HL-60/S4 (cell line): ENCODE results near the gene SPCS2.

Experiments used
- in situ Hi-C: fragments of 300-500 bp; cut with MboI; formaldehyde crosslinking; loops from 2 replicates; pipeline ENCODE4 v1.14.3; 2022; ENCODE audit warnings: low sequenced_read_pairs

SPCS2 gene

GRCh38 chr11:74948898-74949752, at the start of gene SPCS2, which contains the start of gene XRRA1:
SPCS2 (plus strand) TSS chr11:74949266; CDS start chr11:74949286, 20 bp downstream.
XRRA1 (minus strand) TSS chr11:74949091; CDS start chr11:74940878, 8,213 bp downstream.
- in situ Hi-C loops: no loop called here

GRCh38 chr11:74902342-74902741, 46.7 kb upstream of the SPCS2 start:
- in situ Hi-C loops: no loop called here

DNA sequence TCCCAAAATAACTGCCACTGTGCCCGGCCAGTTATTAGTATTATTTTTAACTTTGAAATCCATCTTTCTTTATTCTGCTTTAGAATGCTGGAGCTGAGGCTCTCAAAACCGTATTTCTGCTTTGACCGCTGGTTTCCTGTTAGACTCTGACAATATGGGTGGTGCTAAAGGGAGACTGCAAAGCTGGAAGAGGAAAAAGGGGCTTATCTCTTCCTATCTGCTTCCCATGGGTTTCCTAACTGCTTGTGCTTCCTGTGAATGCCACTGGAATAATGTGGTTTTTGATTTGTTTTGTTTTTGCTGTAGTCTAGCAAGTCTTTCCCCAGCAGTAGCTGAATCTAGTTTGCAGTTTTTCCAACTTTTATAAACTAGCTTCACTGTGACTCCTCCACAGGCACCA, 43.7 kb upstream of the SPCS2 start:
- in situ Hi-C loops: no loop called here

GRCh38 chr11:74909385-74909784, 39.7 kb upstream of the SPCS2 start:
- in situ Hi-C loops: no loop called here

DNA sequence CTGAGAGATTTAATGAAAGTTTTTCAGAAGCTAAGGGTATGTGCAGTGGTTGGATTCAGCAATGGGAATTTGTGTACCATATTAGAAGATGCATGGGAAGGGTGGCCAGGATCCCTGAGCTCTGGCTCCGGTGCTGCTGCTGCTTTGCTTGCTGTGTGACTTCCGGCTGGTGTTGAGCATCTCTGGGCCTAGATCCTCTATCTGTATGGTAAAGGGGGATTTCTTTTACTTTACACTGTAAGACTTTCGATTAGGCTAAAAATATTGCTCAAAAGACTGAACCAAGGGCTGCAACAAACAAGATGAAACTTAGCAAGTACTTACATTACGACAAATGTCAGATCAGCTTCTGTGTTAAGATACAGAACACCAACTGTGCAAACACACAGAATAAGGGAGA, 39.3 kb upstream of the SPCS2 start:
- in situ Hi-C loops: no loop called here

DNA sequence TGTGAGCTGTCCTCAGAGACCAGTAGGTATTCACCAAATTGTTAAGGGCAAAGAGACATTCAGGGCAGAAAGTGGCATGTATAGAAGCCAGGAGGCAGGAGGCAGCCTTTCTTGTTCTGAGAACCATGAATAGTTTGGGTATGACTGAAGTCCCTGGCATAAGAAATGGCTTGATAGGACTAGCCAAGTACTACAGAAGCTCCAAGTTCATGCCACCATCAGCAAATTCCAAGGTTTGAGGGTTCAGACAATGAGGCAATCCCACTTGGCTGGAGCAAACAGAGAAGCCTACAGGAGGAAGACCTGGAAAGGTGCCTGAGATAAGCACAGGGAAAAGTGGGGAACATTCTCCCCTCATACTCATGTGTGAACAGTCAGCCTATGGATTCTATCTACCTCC, 25.9 kb upstream of the SPCS2 start:
- in situ Hi-C loops: loop anchor here (10.0 kb wide), 1 partner anchor 322 kb away; the partner anchor contains the start of gene TPBGL

DNA sequence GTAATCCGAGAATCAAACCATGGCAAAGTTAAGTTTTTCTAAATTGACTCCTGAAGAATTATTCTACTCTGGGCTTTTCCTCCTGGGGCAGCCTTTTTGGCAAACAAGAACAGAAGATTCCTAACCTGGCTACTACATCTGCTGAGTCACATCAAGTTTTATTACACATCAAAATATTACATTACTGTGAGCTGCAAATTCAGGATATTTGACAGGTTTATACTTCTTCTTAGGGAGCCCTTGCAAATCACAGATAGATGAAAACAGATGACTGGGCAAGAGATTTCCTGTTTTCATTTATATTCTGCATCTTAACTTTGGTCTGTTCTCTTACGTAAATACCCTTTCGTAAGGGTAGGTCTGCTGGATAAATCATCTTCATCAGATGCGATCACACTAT, 23.8 kb upstream of the SPCS2 start:
- in situ Hi-C loops: loop anchor here (10.0 kb wide), 1 partner anchor 320 kb away; the partner anchor contains the start of gene TPBGL

- in situ Hi-C loops: loop anchor here (10.0 kb wide), 1 partner anchor 318 kb away; the partner anchor contains the start of gene TPBGL
Measured at GRCh38 chr11:74926304-74927030, 22.6 kb upstream of the SPCS2 start.

DNA sequence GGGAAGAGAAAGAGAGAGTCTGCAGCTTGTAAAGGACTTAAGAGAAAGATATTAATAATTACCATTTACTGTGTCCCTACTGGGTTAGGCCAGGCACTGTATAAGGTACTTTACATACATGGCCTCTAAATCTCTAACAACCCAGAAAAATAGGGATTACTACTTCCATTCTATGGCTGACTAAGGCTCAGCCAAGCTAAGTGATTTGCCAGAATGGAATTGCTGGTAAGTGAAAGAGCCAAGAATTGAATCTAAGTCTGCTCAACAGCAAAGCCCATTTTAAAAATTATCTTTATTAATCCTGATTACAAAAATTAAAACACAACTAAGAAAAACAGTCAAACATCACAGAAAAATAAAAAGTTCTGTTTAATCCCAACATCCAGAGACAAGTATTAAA, 21.6 kb upstream of the SPCS2 start:
- in situ Hi-C loops: loop anchor here (10.0 kb wide), 1 partner anchor 317 kb away; the partner anchor contains the start of gene TPBGL

GRCh38 chr11:74929431-74930363, 19.4 kb upstream of the SPCS2 start:
- in situ Hi-C loops: loop anchor here (10.0 kb wide), 1 partner anchor 315 kb away; the partner anchor contains the start of gene TPBGL

DNA sequence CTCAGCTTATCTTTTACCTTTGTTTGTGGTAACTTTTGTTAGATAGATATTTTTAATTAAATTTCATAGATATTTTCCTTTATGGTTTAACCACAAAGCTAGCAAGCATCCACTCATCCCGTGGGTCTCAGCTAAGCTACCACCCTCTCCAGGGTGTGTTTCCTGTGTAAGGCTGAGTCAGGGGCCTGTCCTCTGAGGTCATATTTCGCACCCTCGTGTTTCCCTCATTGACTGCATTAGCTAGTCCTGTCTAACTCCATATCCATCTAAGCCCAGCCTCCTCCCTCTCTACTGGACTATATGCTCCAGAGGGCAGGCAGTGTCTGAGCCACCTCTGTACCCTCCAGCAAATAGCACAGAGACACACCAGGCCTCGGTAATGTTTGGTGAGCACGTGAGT, 16.9 kb upstream of the SPCS2 start:
- in situ Hi-C loops: no loop called here

DNA sequence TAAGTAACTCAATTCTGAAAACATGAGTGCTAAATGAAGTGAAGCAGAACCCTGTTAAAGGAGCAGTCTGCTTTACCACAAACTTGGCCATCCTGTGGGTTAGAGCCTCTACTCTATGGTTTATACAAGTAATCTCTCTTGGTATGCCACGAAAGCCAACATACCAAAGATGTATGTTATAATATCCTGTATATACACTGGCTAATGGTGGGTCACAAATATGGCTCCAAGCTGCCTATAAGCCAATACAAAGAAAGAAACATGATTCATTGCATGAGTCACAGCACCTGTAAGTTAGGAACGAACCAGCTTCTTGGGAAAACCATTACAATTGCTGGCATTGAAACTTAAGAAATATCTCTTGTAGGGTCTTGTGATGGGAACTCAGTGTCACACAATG, 16.3 kb upstream of the SPCS2 start:
- in situ Hi-C loops: no loop called here

- in situ Hi-C loops: no loop called here
Measured at GRCh38 chr11:74933765-74934164, 15.3 kb upstream of the SPCS2 start.

DNA sequence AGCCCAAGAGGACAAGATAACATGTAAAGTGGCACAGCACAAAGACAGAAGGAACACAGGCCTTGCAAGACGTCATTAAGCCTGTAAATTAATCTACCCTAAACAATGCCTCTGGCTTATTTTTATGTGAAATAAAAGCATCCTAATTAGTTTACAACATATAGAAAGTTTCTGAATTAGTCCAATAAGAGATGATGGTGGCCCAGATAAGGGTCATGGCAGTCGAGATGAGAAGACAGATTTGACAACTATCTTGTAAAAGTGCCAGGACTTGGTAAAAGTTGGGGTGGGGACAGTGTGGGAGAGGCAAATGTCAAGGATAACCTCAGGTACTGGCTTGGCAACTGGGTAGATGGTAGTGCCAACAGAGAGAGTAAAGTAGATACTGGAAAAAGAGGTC, 13.8 kb upstream of the SPCS2 start:
- in situ Hi-C loops: no loop called here

GRCh38 chr11:74936087-74936486, 13.0 kb upstream of the SPCS2 start:
- in situ Hi-C loops: no loop called here

GRCh38 chr11:74936976-74937375, 12.1 kb upstream of the SPCS2 start:
- in situ Hi-C loops: no loop called here

DNA sequence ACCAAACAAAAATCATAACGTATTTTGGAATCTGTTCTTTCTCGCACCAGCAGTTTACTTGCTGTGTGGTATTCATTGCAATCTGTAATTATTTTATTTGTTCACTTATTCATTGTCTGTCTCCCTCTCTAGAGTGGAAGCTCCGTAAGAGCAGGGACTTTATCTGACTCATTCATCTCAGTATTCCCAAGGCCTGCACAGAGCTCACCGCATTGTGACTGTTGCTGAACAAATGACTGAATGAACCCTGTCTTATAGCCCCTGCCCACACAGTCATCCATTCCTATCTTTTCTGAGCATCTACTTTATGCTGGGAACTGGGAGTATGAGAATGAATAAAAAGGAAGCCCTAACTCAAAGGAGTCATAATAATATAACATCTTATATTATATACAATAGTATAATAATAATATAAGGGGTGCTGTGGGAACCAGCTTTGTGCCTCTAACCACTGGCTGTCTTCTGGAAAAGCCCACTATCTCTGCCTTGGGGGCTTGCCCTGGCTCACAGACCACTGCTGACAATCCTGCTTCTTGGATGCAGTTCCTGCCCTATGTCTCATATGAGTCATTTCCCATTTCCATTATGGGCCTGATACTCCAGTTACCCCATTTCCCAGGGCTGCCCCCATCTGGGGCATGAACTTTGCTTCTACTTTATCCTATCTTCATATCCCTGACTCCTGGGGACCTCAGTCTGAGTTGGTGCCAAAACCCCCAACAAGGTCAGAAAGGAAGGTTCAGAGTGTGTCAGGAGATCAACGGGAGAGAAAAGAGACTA, 11.2 kb upstream of the SPCS2 start:
- in situ Hi-C loops: no loop called here

GRCh38 chr11:74941492-74941891, 7.6 kb upstream of the SPCS2 start:
- in situ Hi-C loops: no loop called here

DNA sequence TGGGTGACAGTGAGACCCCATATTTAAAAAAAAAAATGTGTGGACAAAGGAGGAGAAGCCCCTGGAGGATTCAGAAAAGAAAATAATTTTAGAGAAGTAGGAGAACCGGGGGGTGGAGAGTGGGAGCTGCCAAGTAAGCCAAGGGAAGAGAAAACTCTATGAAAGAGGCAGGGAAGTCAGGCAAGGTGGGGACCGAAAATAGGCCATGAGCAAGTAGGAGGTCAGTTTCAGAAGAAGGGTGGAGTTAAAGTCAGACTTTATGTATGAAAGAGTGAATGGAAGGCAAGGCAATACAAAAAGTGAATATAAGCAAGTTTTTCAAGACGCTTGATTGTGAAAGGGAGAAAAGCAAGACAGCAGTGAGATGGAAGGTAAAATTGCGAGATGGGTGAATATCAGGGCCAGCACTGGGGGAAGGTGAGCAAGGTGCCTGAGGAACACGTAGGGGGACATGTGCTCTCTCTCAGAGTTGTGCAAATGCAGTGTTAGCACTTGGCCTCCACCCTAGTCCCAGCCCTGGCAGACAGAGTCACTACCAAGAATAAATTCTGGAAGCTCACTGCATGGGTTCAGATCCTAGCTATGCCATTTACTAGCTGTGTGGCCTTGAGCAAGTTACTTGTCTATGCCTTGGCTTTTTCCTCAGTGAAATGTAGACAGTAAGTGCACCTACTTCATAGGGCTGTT, 6.8 kb upstream of the SPCS2 start:
- in situ Hi-C loops: no loop called here
